HG02981 (cell line): ENCODE results near the gene UHRF1.

Experiments
- ATAC-seq: cut with Tn5 transposase; IDR thresholded peaks from one replicate; pipeline ENCODE4 v1.9.1; 2021; ENCODE audit warnings: mild to moderate bottlenecking, moderate library complexity; ENCODE audit not compliant: unreplicated experiment

Gene UHRF1

GRCh38 chr19:4987256-4987655 is 78.0 kb downstream of the UHRF1 start:
- no peak for ATAC-seq

DNA sequence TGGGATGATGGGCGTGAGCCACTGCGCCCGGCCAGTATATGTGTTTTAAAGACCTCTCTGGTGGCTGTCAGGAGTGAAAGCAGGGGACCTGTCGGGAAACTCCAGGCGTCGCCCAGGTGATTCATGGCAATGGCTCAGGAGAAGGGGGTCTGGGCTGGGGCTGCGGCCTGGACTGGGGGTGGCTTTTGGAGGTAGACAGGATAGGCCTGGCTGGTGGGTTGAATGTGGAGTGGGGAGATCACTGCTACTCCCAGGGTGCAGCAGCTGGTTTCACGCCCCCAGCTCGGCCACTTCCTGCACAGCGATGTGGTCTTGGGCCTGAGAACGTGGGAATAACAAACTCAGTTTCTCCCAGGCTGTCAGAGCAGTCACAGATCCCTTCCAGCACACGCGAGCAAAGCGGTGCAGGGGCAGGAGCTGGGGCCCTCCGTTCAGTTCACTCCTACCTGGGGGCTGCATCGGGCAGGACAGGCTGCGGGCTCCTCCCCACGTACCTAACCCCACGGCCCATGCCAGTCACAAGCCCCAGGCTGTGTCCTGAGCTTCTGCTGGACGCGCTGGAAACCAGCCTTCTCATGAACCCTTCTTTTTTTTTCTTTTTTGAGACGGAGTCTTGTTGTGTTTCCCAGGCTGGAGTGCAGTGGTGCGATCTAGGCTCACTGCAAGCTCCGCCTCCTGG is 78.5 kb downstream of the UHRF1 start:
- ATAC-seq = no peak

DNA sequence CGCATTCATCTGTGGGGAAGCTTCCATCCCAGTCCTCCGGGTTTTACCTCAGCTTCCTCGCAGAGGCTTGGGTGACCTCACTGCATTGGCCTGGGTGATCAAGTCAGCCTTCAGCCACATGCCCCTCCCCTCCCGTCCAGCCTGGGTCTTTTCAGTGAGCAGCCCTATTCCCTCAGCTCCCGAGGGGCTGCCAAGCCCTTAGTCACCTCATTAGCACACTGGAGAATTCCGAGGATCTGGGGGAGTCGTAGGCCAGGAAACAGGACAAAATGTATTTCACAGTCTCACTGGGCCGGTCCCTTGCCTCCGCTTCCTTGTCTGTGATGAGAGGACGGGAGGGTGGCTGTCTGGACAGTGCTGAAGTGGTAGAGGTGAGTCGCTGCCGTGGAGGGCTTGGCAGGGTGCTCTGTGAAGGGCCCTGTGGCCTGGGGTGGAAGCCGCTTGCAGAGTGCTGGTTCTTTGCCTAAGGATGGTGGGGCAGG is 79.5 kb downstream of the UHRF1 start:
- ATAC-seq = no peak

GRCh38 chr19:4990306-4990705 is 81.0 kb downstream of the UHRF1 start:
- ATAC-seq = no peak

GRCh38 chr19:4991538-4991937 is 82.2 kb downstream of the UHRF1 start:
- no peak for ATAC-seq

DNA sequence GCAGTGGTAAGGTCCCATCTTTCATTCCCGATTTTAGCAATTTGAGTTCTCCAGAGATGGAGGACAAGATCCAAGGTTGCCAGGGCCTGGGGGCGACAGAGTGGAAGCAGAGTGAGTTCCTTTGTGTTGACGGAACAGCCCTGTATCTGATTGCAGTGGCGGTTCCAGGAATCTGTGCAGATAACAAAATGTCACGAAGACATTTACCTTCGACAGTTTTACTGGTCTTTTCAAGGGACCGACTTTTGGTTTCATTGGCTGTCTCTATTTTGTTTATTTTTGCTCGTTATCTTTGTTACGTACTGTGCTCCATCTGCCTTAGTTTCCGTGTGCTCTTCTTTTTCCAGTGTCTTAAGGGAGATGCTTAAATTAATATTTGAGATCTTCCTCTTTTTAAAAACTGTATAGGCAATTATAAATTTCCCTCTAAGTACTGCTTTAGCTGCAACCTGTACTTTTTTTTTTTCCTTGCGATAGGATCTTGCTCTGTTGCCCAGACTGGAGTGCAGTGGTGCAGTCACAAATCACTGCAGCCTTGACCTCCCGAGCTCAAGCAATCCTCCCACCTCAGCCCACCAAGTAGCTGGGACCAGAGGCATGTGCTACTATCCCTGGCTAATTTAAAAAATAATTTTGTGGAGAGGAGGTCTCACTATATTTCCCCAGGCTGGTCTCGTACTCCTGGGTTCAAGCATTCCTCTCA is 82.8 kb downstream of the UHRF1 start:
- ATAC-seq = no peak

GRCh38 chr19:4993683-4994082 is 84.4 kb downstream of the UHRF1 start:
- ATAC-seq = no peak

DNA sequence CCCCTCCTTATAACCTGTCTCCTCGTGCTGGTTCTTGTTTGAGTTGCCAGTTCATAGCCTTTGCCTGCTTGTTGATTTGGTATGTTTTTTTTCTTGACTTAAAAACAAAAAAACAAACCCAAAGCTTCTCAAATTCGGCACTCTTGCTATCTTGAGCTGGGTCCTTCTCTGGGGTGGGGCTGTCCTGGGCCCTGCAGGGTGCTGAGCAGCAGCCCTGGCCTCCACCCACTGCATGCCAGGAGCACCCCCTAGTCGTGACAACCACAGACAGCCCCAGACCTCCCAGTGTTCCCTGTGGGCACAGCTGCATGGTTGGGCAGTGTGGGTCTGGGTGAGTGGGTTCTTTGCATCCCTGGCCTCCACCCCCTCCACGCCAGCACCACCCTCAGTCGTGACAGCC is 87.4 kb downstream of the UHRF1 start:
- ATAC-seq = no peak

DNA sequence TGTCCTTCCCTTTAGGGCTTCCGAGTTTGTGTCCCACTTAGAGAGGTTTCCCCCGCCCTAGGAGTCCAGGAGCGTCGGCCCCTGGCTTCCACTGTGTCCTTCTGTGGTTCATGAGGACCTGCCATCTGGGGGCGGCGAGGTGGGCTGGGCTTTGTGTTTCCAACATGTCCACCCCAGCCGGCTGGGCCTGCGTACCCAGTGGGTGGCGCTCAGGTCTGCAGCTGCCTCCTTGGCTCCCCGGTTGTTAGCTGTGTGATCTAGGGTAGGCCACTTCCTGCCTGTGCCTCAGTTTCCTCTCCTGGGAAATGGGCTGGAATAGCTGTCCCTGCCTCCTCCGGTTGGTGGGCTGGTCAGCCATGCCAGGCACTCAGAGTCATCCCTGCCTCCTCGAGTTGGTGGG is 88.0 kb downstream of the UHRF1 start:
- no peak for ATAC-seq

DNA sequence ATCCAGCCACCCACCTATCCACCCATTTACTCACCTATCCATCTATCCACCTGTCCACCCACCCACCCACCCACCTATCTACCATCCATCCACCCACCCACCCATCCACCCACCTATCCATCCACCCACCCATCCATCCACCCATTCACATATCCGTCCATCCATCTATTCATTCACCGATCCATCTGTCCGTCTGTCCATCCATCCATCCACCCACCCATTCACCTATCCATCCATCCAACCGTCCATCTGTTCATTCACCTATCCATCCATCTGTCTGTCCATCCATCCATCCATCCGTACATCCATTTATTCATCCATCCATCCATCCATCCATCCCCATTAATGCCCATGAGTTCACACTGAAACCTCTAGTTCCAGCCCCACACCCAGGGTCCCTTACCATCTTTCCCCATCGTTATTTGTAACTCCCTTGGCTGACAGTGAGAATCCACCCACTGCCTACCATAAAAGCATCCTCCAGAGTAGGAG is 90.9 kb downstream of the UHRF1 start:
- no peak for ATAC-seq

GRCh38 chr19:5001615-5002014 is 92.3 kb downstream of the UHRF1 start:
- no peak for ATAC-seq

DNA sequence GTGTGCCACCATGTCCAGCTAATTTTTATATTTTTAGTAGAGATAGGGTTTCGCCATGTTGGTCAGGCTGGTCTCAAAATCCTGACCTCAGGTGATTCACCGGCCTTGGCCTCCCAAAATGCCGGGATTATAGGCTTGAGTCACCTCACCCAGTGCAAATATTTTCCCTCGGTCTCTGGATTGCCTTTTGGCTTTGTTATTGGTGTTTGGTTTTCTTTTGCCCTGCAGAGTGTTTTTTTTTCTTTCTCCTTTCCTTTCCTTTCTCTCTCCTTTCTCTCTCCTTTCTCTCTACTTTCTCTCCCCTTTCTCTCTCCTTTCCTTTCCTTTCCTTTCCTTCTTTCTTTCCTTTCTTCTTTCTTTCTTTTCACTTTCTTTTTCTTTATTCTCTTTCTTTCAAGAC is 92.8 kb downstream of the UHRF1 start:
- no peak for ATAC-seq

GRCh38 chr19:5003781-5004180 is 94.5 kb downstream of the UHRF1 start:
- ATAC-seq = no peak

DNA sequence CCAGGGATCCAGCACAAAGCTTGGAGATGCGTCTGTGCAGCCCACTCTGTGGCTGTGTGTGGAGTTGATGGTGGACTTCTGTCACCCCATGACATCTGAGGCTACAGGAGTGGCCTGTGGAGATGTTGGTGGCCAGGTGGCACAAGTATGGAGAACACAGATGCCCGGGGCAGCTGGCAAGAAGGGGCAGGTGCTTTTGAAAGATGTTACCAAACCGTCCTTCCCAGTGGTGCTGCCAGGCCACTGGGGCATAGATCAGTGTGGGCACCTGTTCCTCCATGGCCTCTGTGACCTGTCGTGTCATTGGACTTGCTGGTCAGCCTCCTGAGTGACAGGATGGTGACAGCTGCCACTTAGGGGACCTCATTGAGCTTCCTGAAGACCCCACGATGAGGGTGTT is 95.8 kb downstream of the UHRF1 start:
- no peak for ATAC-seq

GRCh38 chr19:5006201-5006600 is 96.9 kb downstream of the UHRF1 start:
- ATAC-seq = no peak

DNA sequence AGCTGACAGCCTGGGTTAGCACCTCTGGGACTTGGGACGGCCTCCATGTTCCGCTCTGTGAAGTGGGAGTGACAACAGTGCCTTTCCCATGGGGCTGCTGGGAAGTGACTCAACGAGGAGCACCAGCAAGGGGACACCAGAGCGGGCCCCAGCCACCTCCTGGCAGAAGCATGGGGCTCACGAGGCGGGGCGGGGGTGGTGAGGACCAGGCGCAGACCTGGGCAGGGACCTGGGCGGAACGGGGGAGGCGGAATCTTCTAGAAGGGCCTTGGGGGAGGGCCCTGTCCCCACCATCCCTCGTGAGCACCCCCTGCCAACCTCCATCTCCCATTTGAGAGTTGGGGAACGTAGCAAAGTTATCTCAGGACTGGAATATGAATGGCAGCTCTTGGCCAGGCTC is 97.5 kb downstream of the UHRF1 start:
- no peak for ATAC-seq
